ENCODE measurements around the gene ANG. TPM values are rescaled to one million over a fixed set of nuclear protein-coding genes. Genes with fewer than 3 reads are reported as not detected.

Gene ANG
- total and polyA plus RNA-seq, 2 of the 8 experiments (the other 6 are each of a cell fraction or from before 2014, with no cell fraction given), result 2.2 to 4.6 TPM

GRCh38 chr14:20645481-20645880 is 43.1 kb upstream of the ANG start (continued):
- TF ChIP-seq HDAC2 (IDR thresholded peaks at IDR 0.05; ENCODE audit: borderline replicate concordance in 1 of 2, low read depth in 2 of 2, low read length in 2 of 2), result no peak
- no peak for TF ChIP-seq SIRT6 (IDR thresholded peaks at IDR 0.05; ENCODE audit: low read length)
